Uterus (tissue), 2 donors: ENCODE results near the gene MMP8.

Source experiments
- CTCF ChIP-seq, 4 experiments: fragments of 200-600 bp in 2 of 4; fragments of 450-650 bp in 2 of 4; sonication (generic) in 2 of 4; IDR thresholded peaks; one replicate each; pipeline ENCODE4 v1.5.1; 2016 to 2019; ENCODE audit warnings: antibody characterized with exemption in 4 of 4, mild to moderate bottlenecking in 2 of 4, moderate library complexity in 1 of 4
- POLR2A ChIP-seq, 2 donors: fragments of 450-650 bp; IDR thresholded peaks; one replicate each; pipeline ENCODE4 v1.6.1; 2016; ENCODE audit warnings: antibody characterized with exemption in 2 of 2, mild to moderate bottlenecking in 1 of 2, moderate library complexity in 1 of 2

GRCh38 chr11:102705626-102706025 is 19.1 kb downstream of the MMP8 start, which contains the start of gene MMP27:
- TF ChIP-seq POLR2A (IDR thresholded peaks at IDR 0.05), result no peak
- TF ChIP-seq CTCF (IDR thresholded peaks at IDR 0.05), result no peak
